Activated CD8-positive, alpha-beta memory T cell treated with anti-CD3 and anti-CD28 coated beads for 24 hours (primary cell): Measurements from ENCODE around the gene AKR1C4.
"Not testable (repeated sequence)": the region's sequence is repeated elsewhere in the genome, so short reads cannot be mapped to it uniquely, and the experiment has no call there.

Experiments used
- DNase-seq: peaks from one replicate; pipeline ENCODE4 v3.0.0-alpha.2; 2020

The AKR1C4 gene

GRCh38 chr10:5209776-5210175 is 13.1 kb downstream of the AKR1C4 start:
- not testable (repeated sequence) for DNase-seq

- not testable (repeated sequence) for DNase-seq
These were observed 13.6 kb downstream of the AKR1C4 start for GRCh38 chr10:5210261-5210660.

- DNase-seq = no peak
These were observed 15.3 kb downstream of the AKR1C4 start for GRCh38 chr10:5211696-5212536.

- DNase-seq = no peak
These were observed 20.2 kb downstream of the AKR1C4 start for GRCh38 chr10:5216801-5217200.

- DNase-seq = no peak
These were observed 22.6 kb downstream of the AKR1C4 start for GRCh38 chr10:5219262-5219661.

GRCh38 chr10:5222942-5223341 is 26.3 kb downstream of the AKR1C4 start:
- not testable (repeated sequence) for DNase-seq

- no peak for DNase-seq
These were observed 32.4 kb downstream of the AKR1C4 start for GRCh38 chr10:5229019-5229418.

- DNase-seq = no peak
These were observed 36.7 kb downstream of the AKR1C4 start for GRCh38 chr10:5233324-5233723.

GRCh38 chr10:5234106-5234860 is 37.6 kb downstream of the AKR1C4 start:
- no peak for DNase-seq

- DNase-seq = not testable (repeated sequence)
These were observed 40.9 kb downstream of the AKR1C4 start for GRCh38 chr10:5237541-5237940.

GRCh38 chr10:5242585-5242984 is 45.9 kb downstream of the AKR1C4 start:
- DNase-seq = no peak

- DNase-seq = no peak
These were observed 46.9 kb downstream of the AKR1C4 start for GRCh38 chr10:5243521-5243987.

- DNase-seq = no peak
These were observed 55.8 kb downstream of the AKR1C4 start for GRCh38 chr10:5252177-5253037.

- DNase-seq = no peak
These were observed 57.9 kb downstream of the AKR1C4 start for GRCh38 chr10:5254488-5254887.

- DNase-seq = not testable (repeated sequence)
These were observed 61.1 kb downstream of the AKR1C4 start for GRCh38 chr10:5257768-5258167.

- DNase-seq = no peak
These were observed 62.7 kb downstream of the AKR1C4 start for GRCh38 chr10:5259132-5259951.

- no peak for DNase-seq
These were observed 63.4 kb downstream of the AKR1C4 start for GRCh38 chr10:5259952-5260578.

GRCh38 chr10:5260828-5261227 is 64.2 kb downstream of the AKR1C4 start:
- no peak for DNase-seq

- no peak for DNase-seq
These were observed 68.5 kb downstream of the AKR1C4 start for GRCh38 chr10:5265139-5265538.

GRCh38 chr10:5266351-5266750 is 69.7 kb downstream of the AKR1C4 start:
- no peak for DNase-seq

GRCh38 chr10:5266804-5267203 is 70.2 kb downstream of the AKR1C4 start:
- DNase-seq = no peak

- DNase-seq = no peak
These were observed 71.6 kb downstream of the AKR1C4 start for GRCh38 chr10:5268234-5268633.
